ENCODE measurements around the gene DBI. TPM values are rescaled to one million over a fixed set of nuclear protein-coding genes. Genes with fewer than 3 reads are reported as not detected.

DBI gene
- 176 TPM for total RNA-seq
- long read RNA-seq, transcript DBI-202 (4 exons, 637 nt) = major isoform, 75 of 84 reads
- long read RNA-seq, partial matches to known transcripts = 3 of 84 reads
- long read RNA-seq, other reads (novel, unspliced or antisense) = 1 of 84 reads

DNA sequence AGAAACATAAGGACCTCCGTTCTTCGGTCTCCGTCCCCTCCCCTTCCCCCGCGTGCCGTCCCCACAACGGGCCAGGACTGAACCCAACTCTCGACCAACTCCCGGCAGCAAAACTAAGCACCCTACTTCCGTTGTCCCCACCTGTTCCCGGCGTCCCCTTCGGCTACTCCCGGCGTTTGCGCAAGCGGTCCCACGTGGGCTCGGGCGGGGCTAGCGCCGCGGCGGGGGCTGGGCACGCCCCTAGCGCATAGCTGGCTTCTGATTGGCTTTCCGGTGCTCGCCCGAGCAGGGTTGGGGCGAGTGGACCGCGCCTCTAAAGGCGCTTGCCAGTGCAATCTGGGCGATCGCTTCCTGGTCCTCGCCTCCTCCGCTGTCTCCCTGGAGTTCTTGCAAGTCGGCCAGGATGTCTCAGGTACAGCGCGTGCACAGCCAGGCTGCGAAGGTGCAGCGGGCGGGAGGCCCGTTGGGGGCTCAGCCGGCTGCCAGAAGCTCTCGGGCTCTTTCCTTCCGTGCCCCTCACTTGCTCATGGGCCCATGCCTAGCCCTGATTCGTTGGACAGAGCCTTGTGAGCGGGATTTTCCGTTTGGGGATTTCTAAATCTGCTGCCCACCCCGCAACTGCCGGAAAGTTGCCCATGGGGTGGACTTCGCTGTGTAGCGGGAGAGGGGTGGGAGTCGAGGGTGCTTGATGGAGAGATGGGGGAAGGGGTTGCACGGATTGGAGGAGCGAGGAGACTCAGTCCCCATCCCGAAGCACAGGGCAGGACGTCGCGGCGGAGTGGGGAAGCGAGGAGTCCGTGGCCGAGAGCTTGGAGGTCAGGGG, at the start of gene DBI, which contains the start of gene C2orf76:
TSS of gene DBI (plus strand) at position 329 of the 823 bp plus-strand sequence. CDS start at position 404, 75 bp downstream.
TSS of gene C2orf76 (minus strand) at position 186 of the 823 bp plus-strand sequence. CDS start 26,875 bp downstream, outside the sequence.
- intact Hi-C loops (cut with DNase I) = no loop called here
- peak; percentile 98 for DNase-seq
- Histone ChIP-seq H3K4me3 (peak within 1 kb of the TSS; percentile 72), H3K27me3 (no peaks in the 10 kb centered on the region), H3K9me3 (no peaks in the 10 kb centered on the region), H3K27ac (peak within 1 kb of the TSS; percentile 96), H3K36me3 (peaks cover 37% of the 10 kb centered on the region), H3K4me1 (peaks cover 30% of the 10 kb centered on the region)
- ATAC-seq = peak; percentile 98
- TF ChIP-seq, protein P1, sequence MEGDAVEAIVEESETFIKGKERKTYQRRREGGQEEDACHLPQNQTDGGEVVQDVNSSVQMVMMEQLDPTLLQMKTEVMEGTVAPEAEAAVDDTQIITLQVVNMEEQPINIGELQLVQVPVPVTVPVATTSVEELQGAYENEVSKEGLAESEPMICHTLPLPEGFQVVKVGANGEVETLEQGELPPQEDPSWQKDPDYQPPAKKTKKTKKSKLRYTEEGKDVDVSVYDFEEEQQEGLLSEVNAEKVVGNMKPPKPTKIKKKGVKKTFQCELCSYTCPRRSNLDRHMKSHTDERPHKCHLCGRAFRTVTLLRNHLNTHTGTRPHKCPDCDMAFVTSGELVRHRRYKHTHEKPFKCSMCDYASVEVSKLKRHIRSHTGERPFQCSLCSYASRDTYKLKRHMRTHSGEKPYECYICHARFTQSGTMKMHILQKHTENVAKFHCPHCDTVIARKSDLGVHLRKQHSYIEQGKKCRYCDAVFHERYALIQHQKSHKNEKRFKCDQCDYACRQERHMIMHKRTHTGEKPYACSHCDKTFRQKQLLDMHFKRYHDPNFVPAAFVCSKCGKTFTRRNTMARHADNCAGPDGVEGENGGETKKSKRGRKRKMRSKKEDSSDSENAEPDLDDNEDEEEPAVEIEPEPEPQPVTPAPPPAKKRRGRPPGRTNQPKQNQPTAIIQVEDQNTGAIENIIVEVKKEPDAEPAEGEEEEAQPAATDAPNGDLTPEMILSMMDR (IDR thresholded peaks at IDR 0.05) = no peak

DNA sequence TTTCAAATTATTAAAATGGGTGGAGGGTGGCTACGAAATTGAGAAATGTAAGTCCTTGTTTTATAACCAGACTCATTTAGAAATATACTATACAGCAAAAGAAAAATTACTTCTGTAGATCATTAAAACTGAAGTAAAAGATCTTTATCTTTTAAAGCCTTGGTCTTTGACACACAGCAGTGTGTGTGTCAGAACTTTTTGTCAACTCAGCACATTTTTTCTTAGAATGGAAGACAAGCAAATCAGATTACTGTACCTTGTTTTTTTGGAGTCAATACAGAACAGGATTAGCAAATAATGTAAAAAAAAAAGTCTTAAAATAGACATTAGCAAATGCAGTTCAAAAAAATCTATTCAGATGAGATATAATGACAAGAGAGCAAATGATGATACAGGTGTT, 49.2 kb upstream of the DBI start:
- TF ChIP-seq, protein P1 (IDR thresholded peaks at IDR 0.05) = no peak
- no peak for DNase-seq
- no peaks in the 10 kb centered on the region for H3K27me3 ChIP-seq

DNA sequence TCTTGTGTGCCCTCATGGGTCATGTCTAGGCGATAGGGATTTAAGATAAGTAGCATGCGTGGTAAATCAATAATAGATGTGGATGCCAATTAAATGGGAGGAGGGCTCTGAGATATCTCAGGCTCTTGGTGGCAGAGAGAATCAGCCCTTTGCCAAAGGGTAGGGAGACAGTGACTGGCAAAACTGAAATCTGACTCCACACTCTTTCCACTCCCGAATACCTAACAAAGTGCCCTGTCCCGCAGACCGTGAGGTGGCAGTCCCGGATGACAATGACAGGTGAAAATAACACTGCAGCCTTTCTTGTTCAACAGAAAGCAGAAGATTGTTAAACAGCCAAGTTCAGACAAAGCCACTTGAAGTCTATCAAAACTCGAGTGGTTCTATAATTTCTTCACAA, 47.2 kb upstream of the DBI start:
- TF ChIP-seq, protein P1 (IDR thresholded peaks at IDR 0.05) = no peak
- H3K4me3 ChIP-seq = no peak overlapping the region
- H3K27ac ChIP-seq = no peak overlapping the region
- DNase-seq = no peak
- ATAC-seq = no peak
- no peaks in the 10 kb centered on the region for H3K36me3 ChIP-seq
- no peaks in the 10 kb centered on the region for H3K9me3 ChIP-seq
- no peaks in the 10 kb centered on the region for H3K27me3 ChIP-seq
- H3K4me1 ChIP-seq = no peaks in the 10 kb centered on the region
- intact Hi-C loops (cut with DNase I) = no loop called here

More for the DNA sequence above, 49.2 kb upstream of the DBI start:
- Histone ChIP-seq H3K27ac (no peak overlapping the region), H3K9me3 (no peaks in the 10 kb centered on the region), H3K36me3 (no peaks in the 10 kb centered on the region), H3K4me3 (no peak overlapping the region), H3K4me1 (no peaks in the 10 kb centered on the region)
- ATAC-seq = no peak
- intact Hi-C loops (cut with DNase I) = no loop called here

DNA sequence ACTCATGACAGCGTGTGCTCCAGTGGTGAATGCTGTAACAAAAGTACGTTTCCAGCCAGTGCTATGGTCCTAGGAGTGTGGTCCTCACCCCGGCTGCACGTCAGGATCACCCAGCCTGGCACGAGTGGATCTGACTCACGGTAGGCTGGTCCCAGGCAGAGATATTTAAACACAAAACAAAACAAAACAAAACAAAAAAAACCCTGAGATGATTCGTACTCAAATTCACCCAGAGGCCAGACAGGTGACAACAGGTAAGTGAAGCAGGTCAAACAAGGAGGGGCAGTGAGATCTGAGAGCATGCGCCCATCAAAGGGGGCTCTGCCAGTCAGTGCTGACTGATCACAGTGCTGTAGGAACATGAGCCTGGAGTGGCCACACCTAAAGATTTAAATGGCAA, 43.3 kb upstream of the DBI start:
- intact Hi-C loops (cut with DNase I) = no loop called here
- Histone ChIP-seq H3K36me3 (no peaks in the 10 kb centered on the region), H3K27ac (no peak overlapping the region), H3K9me3 (no peaks in the 10 kb centered on the region), H3K4me3 (no peak overlapping the region), H3K4me1 (no peaks in the 10 kb centered on the region), H3K27me3 (no peaks in the 10 kb centered on the region)
- TF ChIP-seq, protein P1 (IDR thresholded peaks at IDR 0.05) = no peak
- DNase-seq (no peak), ATAC-seq (no peak)

DNA sequence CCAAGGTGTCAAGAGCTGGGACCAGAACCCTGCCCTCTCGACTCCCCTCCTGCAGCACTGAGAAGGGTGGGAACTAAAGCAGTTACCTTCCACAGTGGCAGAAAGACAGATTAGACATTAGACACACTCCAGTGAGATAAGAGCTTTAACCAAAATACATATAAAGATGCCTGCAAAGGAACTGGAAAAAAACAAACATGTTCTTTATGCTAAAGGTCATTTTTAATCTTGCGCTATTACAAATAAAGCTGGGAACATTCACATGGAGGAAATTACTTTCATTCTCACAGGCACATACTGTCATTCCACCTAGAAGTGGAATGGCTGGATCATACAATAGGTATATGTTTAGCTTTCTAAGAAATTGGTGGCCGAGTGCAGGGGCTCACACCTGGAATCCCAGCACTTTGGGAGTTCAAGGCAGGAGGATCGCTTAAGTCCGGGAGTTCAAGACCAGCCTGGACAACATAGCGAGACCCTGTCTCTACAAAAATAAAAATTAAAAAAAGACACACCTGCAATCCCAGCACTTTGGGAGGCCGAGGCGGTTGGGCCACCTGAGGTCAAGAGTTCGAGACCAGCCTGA, 42.0 kb upstream of the DBI start:
- no peaks in the 10 kb centered on the region for H3K27me3 ChIP-seq
- no peaks in the 10 kb centered on the region for H3K36me3 ChIP-seq
- H3K27ac ChIP-seq = no peak overlapping the region
- no peak for ATAC-seq
- DNase-seq = no peak
- H3K4me3 ChIP-seq = no peak overlapping the region
- no peaks in the 10 kb centered on the region for H3K4me1 ChIP-seq
- intact Hi-C loops (cut with DNase I) = no loop called here
- no peaks in the 10 kb centered on the region for H3K9me3 ChIP-seq
- TF ChIP-seq, protein P1 (IDR thresholded peaks at IDR 0.05) = no peak
